Hematopoietic multipotent progenitor cell treated with erythropoietin and hydrocortisone succinate and interleukin-3 and kit ligand, for 15 days (in vitro differentiated cells): Measurements from ENCODE around the gene ZNF675.
"Not testable (repeated sequence)": the region's sequence is repeated elsewhere in the genome, so short reads cannot be mapped to it uniquely, and the experiment has no call there.

Experiments
- DNase-seq: peaks from one replicate; pipeline ENCODE4 v3.0.0-alpha.2; 2015; ENCODE audit warnings: low spot score

The ZNF675 gene

GRCh38 chr19:23686621-23687423, at the start of gene ZNF675:
ZNF675 (minus strand) TSS chr19:23687212; CDS start chr19:23687033, 179 bp downstream.
- DNase-seq: peak; percentile 61

- DNase-seq: not testable (repeated sequence)
These were observed 43.9 kb upstream of the ZNF675 start for GRCh38 chr19:23730729-23731465.

DNA sequence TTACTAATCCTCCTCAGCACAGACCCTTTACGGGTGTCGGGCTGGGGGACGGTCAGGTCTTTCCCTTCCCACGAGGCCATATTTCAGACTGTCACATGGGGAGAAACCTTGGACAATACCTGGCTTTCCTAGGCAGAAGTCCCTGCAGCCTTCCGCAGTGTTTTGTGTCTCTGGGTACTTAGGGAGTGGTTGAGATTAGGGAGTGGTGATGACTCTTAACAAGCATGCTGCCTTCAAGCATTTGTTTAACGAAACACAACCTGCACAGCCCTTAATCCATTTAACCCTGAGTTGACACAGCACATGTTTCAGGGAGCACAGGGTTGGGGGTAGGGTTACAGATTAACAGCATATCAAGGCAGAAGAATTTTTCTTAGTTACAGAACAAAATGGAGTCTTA, 37.1 kb upstream of the ZNF675 start:
- DNase-seq: not testable (repeated sequence)

- DNase-seq: no peak
These were observed 31.8 kb upstream of the ZNF675 start for GRCh38 chr19:23718802-23719201.

- no peak for DNase-seq
These were observed 29.8 kb upstream of the ZNF675 start for GRCh38 chr19:23716792-23717191.

DNA sequence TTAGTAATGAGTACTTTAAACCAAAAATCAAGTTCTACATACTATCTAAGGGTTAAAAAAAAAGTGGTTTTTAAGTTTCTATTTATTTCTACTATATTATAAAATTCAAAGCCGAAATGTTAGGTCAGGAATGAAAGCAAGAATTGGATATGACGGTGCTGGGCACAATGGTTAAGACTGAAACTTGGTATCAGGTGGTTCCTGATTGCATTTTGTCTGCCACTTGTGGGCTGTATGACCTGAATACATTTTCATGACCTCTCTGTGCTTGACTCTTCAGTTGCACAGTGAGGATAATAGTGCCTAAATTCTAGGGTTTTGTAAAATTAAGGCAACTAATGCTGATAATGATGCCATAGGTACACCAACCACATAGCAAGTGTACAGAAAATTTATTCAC, 22.3 kb upstream of the ZNF675 start:
- no peak for DNase-seq

DNA sequence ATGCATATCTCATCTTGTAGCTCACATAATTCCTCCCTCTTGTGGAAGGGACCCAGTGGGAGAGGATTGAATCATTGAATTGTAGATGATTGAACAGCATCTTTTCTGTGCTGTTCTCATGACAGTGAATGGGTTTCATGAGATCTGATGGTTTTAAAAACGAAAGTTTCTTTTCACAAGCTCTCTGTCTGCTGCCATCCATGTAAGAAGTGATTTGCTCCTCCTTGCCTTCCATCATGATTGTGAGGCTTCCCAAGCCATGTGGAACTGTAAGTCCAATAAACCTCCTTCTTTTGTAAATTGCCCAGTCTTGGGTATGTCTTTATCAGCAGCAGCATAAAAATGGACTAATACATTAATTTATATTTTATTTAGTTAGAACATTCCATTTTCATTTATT, 19.6 kb upstream of the ZNF675 start:
- no peak for DNase-seq

GRCh38 chr19:23699521-23699860, 12.5 kb upstream of the ZNF675 start:
- DNase-seq: no peak

DNA sequence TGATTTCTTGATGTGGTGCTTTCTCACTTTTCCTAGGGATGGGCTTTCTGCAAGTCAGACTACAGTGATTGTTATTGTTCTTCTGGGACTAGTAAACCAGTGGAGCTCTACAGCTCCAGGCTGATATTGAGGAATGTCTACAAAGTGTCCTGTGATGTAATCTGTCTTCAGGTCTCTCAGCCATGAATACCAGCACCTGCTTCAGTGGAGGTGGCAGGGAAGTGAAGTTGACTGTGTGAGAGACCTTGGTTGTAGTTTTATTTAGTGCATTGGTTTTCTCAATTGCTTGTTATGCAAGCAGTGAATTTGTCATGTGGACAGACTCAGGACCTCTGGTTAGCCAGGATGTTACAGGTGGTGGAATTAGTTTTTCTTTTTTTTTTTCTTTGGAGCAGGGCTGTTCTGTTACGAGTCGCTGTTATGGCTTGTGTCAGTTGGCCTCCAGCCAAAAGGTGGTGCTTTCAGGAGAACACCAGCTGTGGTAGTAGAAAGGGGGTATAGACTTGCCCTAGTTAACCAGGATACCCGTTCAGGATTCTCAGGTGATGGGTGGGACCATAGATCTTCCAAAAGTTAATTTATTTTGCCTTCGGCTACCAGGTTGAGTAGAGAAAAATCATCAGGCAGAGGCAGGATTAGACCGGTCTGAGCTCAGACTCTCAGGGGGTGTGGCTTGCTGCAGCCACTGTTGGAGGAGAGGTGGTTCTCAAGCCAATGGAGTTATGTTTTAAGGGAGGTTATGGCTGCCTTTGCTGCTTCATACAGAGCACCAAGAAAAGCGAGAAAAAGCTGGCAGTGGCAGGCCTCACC, 11.9 kb upstream of the ZNF675 start:
- no peak for DNase-seq

DNA sequence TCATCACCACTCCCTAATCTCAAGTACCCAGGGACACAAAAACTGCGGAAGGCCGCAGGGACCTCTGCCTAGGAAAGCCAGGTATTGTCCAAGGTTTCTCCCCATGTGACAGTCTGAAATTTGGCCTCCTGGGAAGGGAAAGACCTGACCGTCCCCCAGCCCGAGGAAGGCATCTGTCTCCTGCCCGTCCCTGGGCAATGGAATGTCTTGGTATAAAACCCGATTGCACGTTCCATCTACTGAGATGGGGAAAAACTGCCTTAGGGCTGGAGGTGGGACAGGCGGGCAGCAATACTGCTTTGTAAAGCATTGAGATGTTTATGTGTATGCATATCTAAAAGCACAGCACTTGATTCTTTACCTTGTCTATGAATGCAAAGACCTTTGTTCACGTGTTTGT, 5.9 kb upstream of the ZNF675 start:
- DNase-seq: not testable (repeated sequence)

DNA sequence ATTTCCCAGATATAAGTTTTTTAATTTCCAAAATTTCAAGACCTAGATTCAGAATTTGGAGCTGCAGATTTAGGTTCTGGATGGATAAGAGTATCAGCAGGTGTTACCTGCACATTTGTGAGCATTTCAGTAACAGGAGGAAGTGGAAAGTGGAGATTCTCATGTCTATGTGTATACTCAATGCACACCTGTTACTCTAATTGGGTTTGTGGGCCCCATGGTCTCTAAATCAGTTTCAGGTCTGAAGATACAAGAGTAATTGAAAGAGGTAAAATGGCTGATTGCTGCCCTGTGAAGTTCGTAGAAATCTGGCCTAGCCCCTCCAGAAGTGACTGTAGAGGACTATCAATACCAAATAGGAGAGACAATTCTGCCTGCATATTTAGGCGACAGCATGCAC, 13.9 kb downstream of the ZNF675 start:
- no peak for DNase-seq

DNA sequence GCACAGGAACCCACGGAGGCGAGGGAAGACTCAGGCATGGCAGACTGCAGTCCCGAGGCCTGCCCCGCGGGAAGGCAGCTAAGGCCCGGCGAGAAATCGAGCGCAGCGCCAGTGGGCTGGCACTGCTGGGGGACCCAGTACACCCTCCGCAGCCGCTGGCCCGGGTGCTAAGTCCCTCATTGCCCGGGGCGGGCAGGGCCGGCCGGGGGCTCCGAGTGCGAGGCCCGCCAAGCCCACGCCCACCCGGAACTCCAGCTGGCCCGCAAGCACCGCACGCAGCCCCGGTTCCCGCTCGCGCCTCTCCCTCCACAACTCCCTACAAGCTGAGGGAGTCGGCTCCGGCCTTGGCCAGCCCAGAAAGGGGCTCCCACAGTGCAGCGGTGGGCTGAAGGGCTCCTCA, 18.4 kb downstream of the ZNF675 start:
- DNase-seq: not testable (repeated sequence)

GRCh38 chr19:23665651-23666410, 21.2 kb downstream of the ZNF675 start:
- no peak for DNase-seq

DNA sequence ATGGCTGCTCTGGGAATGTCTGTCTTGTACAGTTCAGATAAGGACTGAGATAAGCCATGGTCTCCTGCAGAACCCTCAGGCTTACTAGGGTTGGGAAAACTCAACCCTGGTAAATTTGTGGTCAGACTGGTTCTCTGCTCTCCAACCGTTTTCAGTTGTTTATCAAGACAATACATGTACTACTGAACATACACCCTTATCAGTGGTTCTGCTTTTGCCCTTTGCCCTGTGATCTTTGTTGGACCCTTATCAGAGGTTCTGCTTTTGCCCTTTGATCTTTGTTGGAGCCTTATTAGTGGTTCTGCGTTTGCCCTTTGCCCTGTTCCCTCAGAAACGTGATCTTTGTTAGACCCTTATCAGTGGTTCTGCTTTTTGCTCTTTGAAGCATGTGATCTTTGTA, 37.2 kb downstream of the ZNF675 start:
- not testable (repeated sequence) for DNase-seq
